Omental fat pad (tissue), 4 donors: ENCODE measurements around the gene FOXP4. TPM values are rescaled to one million over a fixed set of nuclear protein-coding genes. Genes with fewer than 3 reads are reported as not detected.
A peak's percentile ranks its signal among the peaks of the same experiment; 100 is the strongest.

ENCODE experiments used
- ATAC-seq: fragments of 150-250 bp; one replicate; pipeline ENCODE4 v1.9.1; 2016; ENCODE audit warnings: mild to moderate bottlenecking, moderate library complexity; ENCODE audit not compliant: low FRiP score
- DNase-seq: peaks from one replicate; pipeline ENCODE4 v3.0.0-alpha.2; 2019; ENCODE audit warnings: low spot score
- CTCF ChIP-seq, 3 donors: fragments of 450-650 bp; IDR thresholded peaks; one replicate each; pipeline ENCODE4 v1.5.1; 2016 to 2017; ENCODE audit warnings: antibody characterized with exemption in 3 of 3, mild to moderate bottlenecking in 3 of 3, moderate library complexity in 2 of 3
- total RNA-seq, 4 donors: library from RNA; depleted of rRNA; stranded (reverse); fragments of >200 nt; gene quantifications; one replicate each; pipeline ENCODE4 v1.1.0, GENCODE V29; 2016

FOXP4 gene
- total RNA-seq, 4 donors from 2014 or later, result 3.6 to 9.0 (median 5.5) TPM

GRCh38 chr6:41633056-41633634, 87.0 kb downstream of the FOXP4 start:
- ATAC-seq (no peak), DNase-seq (no peak)
- no peak for TF ChIP-seq CTCF (IDR thresholded peaks at IDR 0.05)

DNA sequence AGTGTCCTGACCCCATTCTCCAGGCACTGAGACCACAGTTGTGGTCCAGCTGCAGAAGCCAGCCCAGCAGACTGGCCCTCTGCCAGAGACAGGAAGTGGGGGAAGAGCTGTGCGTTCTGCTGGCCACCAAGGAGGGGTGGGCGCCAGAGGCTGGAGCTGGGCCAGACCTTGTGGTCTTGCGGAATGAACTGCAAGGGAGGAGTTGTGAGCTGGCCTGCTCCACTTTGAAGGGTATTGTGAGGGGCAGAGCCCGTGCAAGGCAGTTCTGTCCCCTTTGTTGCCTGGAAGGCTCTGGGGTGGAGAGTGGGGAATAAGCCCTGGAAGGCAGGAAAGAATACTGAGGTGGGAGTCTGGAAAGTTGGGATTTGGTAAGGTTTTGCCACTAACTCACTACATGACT, 88.5 kb downstream of the FOXP4 start:
- no peak for TF ChIP-seq CTCF (IDR thresholded peaks at IDR 0.05)
- ATAC-seq (no peak), DNase-seq (no peak)

DNA sequence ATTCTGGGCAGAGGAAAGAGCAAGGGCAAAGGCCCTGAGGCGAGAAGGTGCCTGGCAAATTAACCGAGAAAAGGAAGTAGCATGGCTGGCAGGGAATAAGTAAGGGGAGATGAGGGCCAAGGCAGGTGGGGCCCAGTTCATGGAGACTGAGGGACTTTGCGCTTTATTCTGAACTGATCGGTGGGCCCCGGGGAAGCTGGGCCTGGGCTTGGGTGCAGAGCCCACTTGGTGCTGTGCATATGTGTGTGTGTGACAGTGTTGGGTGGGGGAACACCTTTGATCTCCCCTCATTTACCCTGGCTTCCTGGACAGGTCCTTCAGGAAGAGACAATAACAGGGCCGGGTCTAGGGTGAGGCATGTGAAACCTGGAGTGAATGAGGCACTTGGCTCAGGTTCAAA, 89.2 kb downstream of the FOXP4 start:
- TF ChIP-seq CTCF (IDR thresholded peaks at IDR 0.05), result no peak
- no peak for DNase-seq
- ATAC-seq, result no peak

DNA sequence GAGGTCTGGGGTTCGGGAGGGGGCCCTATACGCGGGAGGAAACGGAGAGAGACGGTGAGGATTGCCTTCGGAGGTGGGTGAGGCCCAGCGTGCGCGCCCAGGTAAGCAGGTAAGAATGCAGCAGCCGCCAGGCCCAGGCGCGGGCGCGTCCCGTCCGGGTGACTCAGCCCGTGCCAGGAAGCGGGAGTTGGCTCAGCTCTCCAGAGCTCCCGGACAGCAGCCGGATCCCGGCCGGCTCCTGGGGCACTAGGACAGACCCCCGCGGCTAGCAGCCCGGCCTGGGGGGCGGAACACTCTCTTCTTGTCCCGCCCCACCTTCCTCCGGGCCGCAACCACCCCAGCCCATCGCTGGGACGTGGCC, 90.6 kb downstream of the FOXP4 start:
- no peak for TF ChIP-seq CTCF (IDR thresholded peaks at IDR 0.05)
- ATAC-seq, result peak; percentile 60
- no peak for DNase-seq

GRCh38 chr6:41637194-41638001, 91.2 kb downstream of the FOXP4 start:
- DNase-seq, result no peak
- TF ChIP-seq CTCF (IDR thresholded peaks at IDR 0.05), result no peak
- ATAC-seq, result no peak

DNA sequence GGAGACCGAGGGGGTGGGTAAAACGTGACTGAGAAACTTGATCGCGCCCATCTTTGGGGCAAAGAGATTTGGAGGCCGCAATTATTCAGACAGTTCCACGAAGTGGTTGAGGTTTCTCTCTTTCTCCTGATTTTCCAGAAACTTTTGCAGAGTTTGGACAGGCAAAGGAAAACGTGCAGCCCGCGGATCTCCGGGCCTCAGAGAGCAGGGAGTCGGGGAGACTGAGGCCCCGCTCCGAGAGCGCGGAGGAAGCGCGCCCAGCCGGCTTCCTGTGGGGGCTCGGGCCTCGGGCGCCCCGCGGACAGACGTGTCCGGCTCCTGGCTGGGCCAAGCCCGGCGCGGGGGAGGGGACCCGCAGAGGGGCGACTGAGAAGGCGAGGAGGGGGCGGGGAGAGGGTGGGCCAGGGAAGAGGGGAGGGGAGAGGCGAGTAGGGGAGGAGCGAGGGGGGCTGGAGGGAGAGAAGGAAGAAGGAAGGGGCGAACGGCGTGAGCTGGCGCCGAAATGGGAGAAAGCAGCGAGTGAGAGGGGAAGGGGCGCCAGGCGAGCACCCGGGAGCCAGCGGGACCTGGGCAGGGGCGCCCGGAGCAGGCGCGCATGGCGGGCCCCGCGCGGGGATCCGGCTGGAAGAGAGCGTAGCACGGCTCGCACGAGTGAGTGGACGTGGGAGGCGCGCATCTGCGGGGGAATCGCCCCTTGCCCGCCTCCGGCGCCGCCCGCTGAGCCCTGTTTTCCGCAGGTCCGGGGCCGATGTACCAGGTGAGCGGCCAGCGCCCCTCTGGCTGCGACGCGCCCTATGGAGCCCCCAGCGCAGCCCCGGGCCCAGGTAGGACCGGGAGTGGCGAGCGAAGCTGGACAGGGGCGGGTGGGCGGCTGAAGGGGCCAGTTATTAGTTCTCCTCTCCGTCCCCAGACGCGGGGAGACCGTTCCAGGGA, 92.1 kb downstream of the FOXP4 start, which contains the start of gene MDFI:
MDFI (plus strand) TSS at position 467 of the 933 bp plus-strand sequence; CDS start at position 749, 282 bp downstream.
- TF ChIP-seq CTCF (IDR thresholded peaks at IDR 0.05), result no peak
- ATAC-seq, result peak; percentile 4
- no peak for DNase-seq
